Lung (tissue), 12 donors: ENCODE results near the gene SYK. TPM values are rescaled to one million over a fixed set of nuclear protein-coding genes. Genes with fewer than 3 reads are reported as not detected.

Source experiments
- ATAC-seq: fragments of 200-7000 bp; cut with Tn5 transposase; one replicate; pipeline ENCODE4 v1.9.1; 2020; ENCODE audit warnings: moderate number of reproducible peaks; ENCODE audit not compliant: insufficient read depth, low FRiP score
- DNase-seq, 3 donors: peaks; one replicate each; pipeline ENCODE4 v3.0.0-alpha.2; 2013 to 2017
- H3K27ac ChIP-seq, 2 donors: one replicate each; pipeline ENCODE4 v1.5.1; 2013; ENCODE audit warnings: mild to moderate bottlenecking in 2 of 2, moderate library complexity in 2 of 2, control low read depth in 1 of 2, inconsistent platforms in 1 of 2, low read depth in 1 of 2, low read length in 1 of 2
- H3K27me3 ChIP-seq, 3 donors: one replicate each; pipeline ENCODE4 v1.5.1; 2013; ENCODE audit warnings: low read length in 2 of 3; ENCODE audit not compliant: control insufficient read depth in 3 of 3, insufficient read depth in 3 of 3
- H3K36me3 ChIP-seq, 4 donors: one replicate each; pipeline ENCODE4 v1.5.1; 2013; ENCODE audit warnings: low read length in 4 of 4, mild to moderate bottlenecking in 1 of 4, moderate library complexity in 1 of 4; ENCODE audit not compliant: control insufficient read depth in 4 of 4, insufficient read depth in 4 of 4
- H3K4me1 ChIP-seq, 5 donors: one replicate each; pipeline ENCODE4 v1.5.1; 2013; ENCODE audit warnings: low read length in 5 of 5, mild to moderate bottlenecking in 2 of 5, moderate library complexity in 1 of 5; ENCODE audit not compliant: control insufficient read depth in 5 of 5, insufficient read depth in 5 of 5
- H3K4me3 ChIP-seq: one replicate; pipeline ENCODE4 v1.5.1; 2013; ENCODE audit warnings: mild to moderate bottlenecking, control low read depth, moderate library complexity
- H3K9ac ChIP-seq, 2 donors: one replicate each; pipeline ENCODE4 v1.5.1; 2013; ENCODE audit warnings: low read length in 2 of 2, control low read depth in 1 of 2; ENCODE audit not compliant: insufficient read depth in 1 of 2
- H3K9me3 ChIP-seq, 4 donors: one replicate each; pipeline ENCODE4 v1.5.1; 2013; ENCODE audit warnings: low read length in 3 of 4, mild to moderate bottlenecking in 1 of 4, moderate library complexity in 1 of 4; ENCODE audit not compliant: control insufficient read depth in 4 of 4, insufficient read depth in 3 of 4
- CTCF ChIP-seq: IDR thresholded peaks from 2 replicates; pipeline ENCODE4 v1.5.1; 2012; ENCODE audit warnings: mild to moderate bottlenecking; ENCODE audit errors: control extremely low read depth, extremely low read depth
- WGBS, 2 donors: extraction: QIAGEN DNeasy Blood & Tissue Kit; methylation state at CpG; one replicate each; pipeline ENCODE4 v1.1.7; 2013; 5-methylcytosine and 5-hydroxymethylcytosine counted together
- polyA plus RNA-seq, 2 donors: library from polyadenylated mRNA; stranded (reverse); fragments of 200-250 nt; gene quantifications; one replicate each; pipeline ENCODE4 v1.2.1, GENCODE V29; 2013
- total RNA-seq, 2 donors: library from RNA; depleted of rRNA in 1 of 2; stranded (reverse); fragments of >200 nt in 1 of 2; gene quantifications; one replicate each; pipeline ENCODE4 v1.2.1, GENCODE V29; 2014 to 2021
- donor health status: control.
- donor health status: control.
- donor health status: Bipolar disorder and iron deficiency.
- donor health status: healthy.
- donor health status: DM: yes; HTN: yes; CAD: no.

Gene SYK
- total and polyA plus RNA-seq, 4 donors = 13.7 to 71.6 (median 35.0) TPM

- Histone ChIP-seq H3K4me3 (no peak overlapping the region), H3K9me3 (no peaks in the 10 kb centered on the region), H3K27ac (no peak overlapping the region), H3K4me1 (peaks cover 0 to 8% (median 0%) of the 10 kb centered on the region in 5 donors), H3K9ac (no peak overlapping the region), H3K36me3 (peaks cover 0 to 6% (median 0%) of the 10 kb centered on the region in 4 donors), H3K27me3 (no peaks in the 10 kb centered on the region)
- TF ChIP-seq CTCF = no peak
- no peak for ATAC-seq
- WGBS, 2 donors = 58 to 83% methylated on average over 4 of the region's 4 CpGs
- DNase-seq = no peak
Measured at GRCh38 chr9:90858457-90858901, 56.9 kb downstream of the SYK start.

GRCh38 chr9:90860382-90860781, 58.8 kb downstream of the SYK start:
- H3K36me3 ChIP-seq = peaks cover 0 to 9% (median 0%) of the 10 kb centered on the region in 4 donors
- no peak overlapping the region for H3K27ac ChIP-seq
- no peaks in the 10 kb centered on the region for H3K4me1 ChIP-seq
- no peak overlapping the region for H3K4me3 ChIP-seq
- H3K9me3 ChIP-seq = no peaks in the 10 kb centered on the region
- no peak overlapping the region for H3K9ac ChIP-seq
- no peaks in the 10 kb centered on the region for H3K27me3 ChIP-seq
- WGBS, 2 donors = 89 to 90% methylated on average over 5 of the region's 5 CpGs
- no peak for ATAC-seq
- DNase-seq = no peak
- TF ChIP-seq CTCF = no peak

DNA sequence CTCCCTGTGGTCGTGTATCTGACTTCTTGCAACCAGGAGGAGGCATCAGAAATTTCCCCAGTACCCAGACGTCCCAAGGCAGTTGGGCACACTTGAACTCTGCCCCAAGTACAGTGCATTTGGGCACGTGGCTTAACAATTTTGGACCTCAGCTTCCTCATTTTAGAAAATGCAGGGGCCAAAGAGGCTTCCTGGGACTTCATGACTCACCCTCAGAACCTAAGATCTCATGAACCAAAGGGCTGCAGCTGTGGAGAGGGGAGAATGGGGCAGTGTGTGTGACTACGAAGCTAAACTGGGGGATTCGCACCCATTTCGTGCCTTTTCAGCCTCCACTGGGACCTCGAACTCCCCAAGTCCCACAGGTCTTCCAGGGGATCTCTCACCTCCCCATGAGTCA, 59.2 kb downstream of the SYK start:
- TF ChIP-seq CTCF = no peak
- peak; percentile 28 for ATAC-seq

GRCh38 chr9:90861380-90861779, 59.8 kb downstream of the SYK start:
- Histone ChIP-seq H3K4me3 (no peak overlapping the region), H3K27ac (no peak overlapping the region), H3K36me3 (peaks cover 0 to 10% (median 0%) of the 10 kb centered on the region in 4 donors), H3K9ac (no peak overlapping the region), H3K4me1 (no peaks in the 10 kb centered on the region), H3K9me3 (no peaks in the 10 kb centered on the region), H3K27me3 (no peaks in the 10 kb centered on the region)
- WGBS, 2 donors = 77 to 85% methylated on average over 2 of the region's 2 CpGs
- DNase-seq (no peak), ATAC-seq (no peak)
- no peak for TF ChIP-seq CTCF

More for the DNA sequence above, 59.2 kb downstream of the SYK start:
- Histone ChIP-seq H3K27ac (no peak overlapping the region), H3K4me1 (no peaks in the 10 kb centered on the region), H3K27me3 (no peaks in the 10 kb centered on the region), H3K9me3 (no peaks in the 10 kb centered on the region), H3K36me3 (peaks cover 0 to 10% (median 0%) of the 10 kb centered on the region in 4 donors), H3K9ac (no peak overlapping the region), H3K4me3 (no peak overlapping the region)
- 66 to 76% methylated on average over 7 of the region's 7 CpGs for WGBS, 2 donors
- DNase-seq = no peak
